K562 (cell line): ENCODE results near the gene PTH2. TPM values are rescaled to one million over a fixed set of nuclear protein-coding genes. Genes with fewer than 3 reads are reported as not detected.
A peak's percentile ranks its signal among the peaks of the same experiment; 100 is the strongest.

Experiments
- CTBP1 ChIP-seq: fragments of 450-650 bp; IDR thresholded peaks from 2 replicates; pipeline ENCODE4 v1.6.1; 2016; ENCODE audit warnings: borderline replicate concordance
- CTCFL ChIP-seq: IDR thresholded peaks from 2 replicates; pipeline ENCODE4 v1.6.1; 2011; ENCODE audit warnings: borderline replicate concordance, low read depth, mild to moderate bottlenecking, moderate library complexity, low read length; ENCODE audit not compliant: insufficient read depth, poor library complexity, severe bottlenecking
- ESRRB ChIP-seq: fragments of 250-450 bp; sonication (Bioruptor Pico); IDR thresholded peaks from 2 replicates; pipeline ENCODE4 v1.5.0; 2020; ENCODE audit warnings: mild to moderate bottlenecking, moderate library complexity, borderline replicate concordance
- ETS2 ChIP-seq: IDR thresholded peaks from 2 replicates; pipeline ENCODE4 v1.6.1; 2016; ENCODE audit warnings: borderline replicate concordance, missing genetic modification characterization, mild to moderate bottlenecking, moderate library complexity, missing compliant biosample characterization; ENCODE audit not compliant: poor library complexity, severe bottlenecking
- ETV5 ChIP-seq: sonication (generic); formaldehyde crosslinking; IDR thresholded peaks from 2 replicates; pipeline ENCODE4 v1.4.0; 2020; ENCODE audit warnings: low read depth, mild to moderate bottlenecking, missing genetic modification reagents
- HLTF ChIP-seq: fragments of 450-650 bp; IDR thresholded peaks from 2 replicates; pipeline ENCODE4 v1.6.1; 2016
- IRF9 ChIP-seq: fragments of 450-650 bp; IDR thresholded peaks from 2 replicates; pipeline ENCODE4 v1.6.1; 2016; ENCODE audit warnings: missing biosample characterization, missing genetic modification characterization
- JUND ChIP-seq, 2 experiments: IDR thresholded peaks; 2 replicates in 1 of 2; 3 replicates in 1 of 2; pipeline ENCODE4 v1.6.1; 2011; ENCODE audit warnings: borderline replicate concordance in 2 of 2, low read depth in 2 of 2, low read length in 2 of 2, improper control_type of control experiment in 1 of 2, missing biosample characterization in 1 of 2, missing genetic modification characterization in 1 of 2, missing genetic modification reagents in 1 of 2
- KLF10 ChIP-seq: fragments of 250-450 bp; sonication (Bioruptor Pico); IDR thresholded peaks from 2 replicates; pipeline ENCODE4 v1.6.1; 2021; ENCODE audit warnings: matching md5 sums
- MEF2D ChIP-seq: conservative IDR thresholded peaks from 2 replicates; pipeline ENCODE4 v1.6.1; 2016; ENCODE audit warnings: low read depth, missing genetic modification characterization, missing compliant biosample characterization
- PHF8 ChIP-seq: fragments of 200-600 bp; sonication (generic); IDR thresholded peaks from 2 replicates; pipeline ENCODE4 v1.6.1; 2012; ENCODE audit warnings: mixed run types, mild to moderate bottlenecking, inconsistent platforms, low read length, moderate library complexity, borderline replicate concordance
- POLR2A ChIP-seq: fragments of 450-650 bp; conservative IDR thresholded peaks from 2 replicates; pipeline ENCODE4 v1.6.1; 2016
- RFX5 ChIP-seq: IDR thresholded peaks from 2 replicates; pipeline ENCODE4 v1.6.1; 2011; ENCODE audit warnings: low read depth, mild to moderate bottlenecking, improper control_type of control experiment, low read length
- SIN3B ChIP-seq: fragments of 450-650 bp; IDR thresholded peaks from 2 replicates; pipeline ENCODE4 v1.6.1; 2017; ENCODE audit warnings: low read depth, mild to moderate bottlenecking, moderate library complexity
- SMARCE1 ChIP-seq: fragments of 450-650 bp; IDR thresholded peaks from 2 replicates; pipeline ENCODE4 v1.7.1; 2016; ENCODE audit warnings: mild to moderate bottlenecking
- SMC3 ChIP-seq: conservative IDR thresholded peaks from 2 replicates; pipeline ENCODE4 v1.6.1; 2011; ENCODE audit warnings: low read depth, low read length, improper control_type of control experiment; ENCODE audit not compliant: insufficient read depth
- SREBF2 ChIP-seq: sonication (generic); formaldehyde crosslinking; IDR thresholded peaks from 2 replicates; pipeline ENCODE4 v1.4.0; 2020; ENCODE audit warnings: mild to moderate bottlenecking, missing genetic modification reagents
- TCFL5 ChIP-seq: fragments of 250-450 bp; sonication (Bioruptor Pico); conservative IDR thresholded peaks from 2 replicates; pipeline ENCODE4 v1.6.1; 2021; ENCODE audit warnings: mild to moderate bottlenecking, moderate library complexity, matching md5 sums
- WHSC1 ChIP-seq: IDR thresholded peaks from one replicate; pipeline ENCODE4 v1.6.1; 2012; ENCODE audit warnings: low read length, control low read depth, inconsistent platforms
- ZKSCAN8 ChIP-seq: fragments of 200-800 bp; sonication (Bioruptor generic); IDR thresholded peaks from 2 replicates; pipeline ENCODE4 v1.6.1; 2016; ENCODE audit warnings: missing genetic modification characterization, missing compliant biosample characterization
- ZNF165 ChIP-seq: fragments of 250-450 bp; sonication (Bioruptor Pico); IDR thresholded peaks from 2 replicates; pipeline ENCODE4 v1.4.0; 2020; ENCODE audit warnings: borderline replicate concordance
- ZNF324 ChIP-seq: fragments of 250-450 bp; sonication (Bioruptor Pico); IDR thresholded peaks from 2 replicates; pipeline ENCODE4 v1.4.0; 2020; ENCODE audit warnings: mild to moderate bottlenecking
- ZNF395 ChIP-seq: fragments of 200-800 bp; sonication (Bioruptor generic); IDR thresholded peaks from 2 replicates; pipeline ENCODE4 v1.6.1; 2017; ENCODE audit warnings: missing genetic modification characterization, missing compliant biosample characterization
- ZNF445 ChIP-seq: fragments of 250-450 bp; sonication (Bioruptor Pico); IDR thresholded peaks from 2 replicates; pipeline ENCODE4 v1.4.0; 2020; ENCODE audit warnings: low read depth, mild to moderate bottlenecking, moderate library complexity
- ZNF717 ChIP-seq: fragments of 250-450 bp; sonication (Bioruptor Pico); IDR thresholded peaks from 2 replicates; pipeline ENCODE4 v1.5.0; 2021
- polyA plus RNA-seq, 8 experiments: library from polyadenylated mRNA; depleted of rRNA in 4 of 8; stranded (reverse) in 5 of 8; unstranded in 3 of 8; fragments of >200 nt; fragmentation: Nextera tagmentation in 2 of 8; fragmentation: Illumina TruSeq in 1 of 8; extraction: Ambion mirVana in 2 of 8; extraction: Trizol in 1 of 8; gene quantifications; 2 replicates each; pipeline versions ENCODE4 v1.2.1 to v1.2.3, GENCODE V29; 2011 to 2014; ENCODE audit warnings: inconsistent platforms in 1 of 8, missing spikeins in 1 of 8
- total RNA-seq, 7 experiments: library from RNA; depleted of rRNA in 6 of 7; stranded (reverse); fragments of >200 nt in 6 of 7; fragmentation: Illumina TruSeq in 2 of 7; extraction: Trizol in 2 of 7; gene quantifications; 2 replicates each; pipeline versions ENCODE4 v1.2.1 to v1.2.3, GENCODE V29; 2011 to 2021; ENCODE audit warnings: low replicate concordance in 1 of 7

Gene PTH2
- total and polyA plus RNA-seq, 9 of the 15 experiments (the other 6 are each of a cell fraction or from before 2014, with no cell fraction given): 1.3 TPM; not detected in 8

GRCh38 chr19:49443366-49444099, 20.3 kb upstream of the PTH2 start (continued):
- TF ChIP-seq PHF8 (peak; percentile 47; the same call in 1 of the 2 replicates), ZNF395 (CRISPR knock-in tag) (peak; percentile 88), SMARCE1 (peak; percentile 18; the same call in 1 of the 2 replicates), HLTF (peak; percentile 50; the same call in 1 of the 2 replicates), POLR2A (peak; percentile 58; the same call in 1 of the 2 replicates), TCFL5 (CRISPR knock-in tag) (no peak), ZNF445 (CRISPR knock-in tag) (no peak), ETS2 (no peak), ZNF165 (CRISPR knock-in tag) (no peak), ZKSCAN8 (CRISPR knock-in tag) (no peak), JUND (IDR thresholded peaks at IDR 0.05; ENCODE audit: borderline replicate concordance, low read depth, low read length) (peak; percentile 18; the same call in 1 of the 2 replicates), JUND (tag; IDR thresholded peaks at IDR 0.05; ENCODE audit: borderline replicate concordance, low read depth, low read length) (no peak; the same call in 2 of the 3 replicates), CTCFL (peak; percentile 88), RFX5 (no peak), SIN3B (no peak; the same call in 1 of the 2 replicates), SMC3 (peak; percentile 80), ZNF717 (CRISPR knock-in tag) (no peak), WHSC1 (no peak), SREBF2 (0 out of 2 replicates have a peak, but pooled peaks have one; percentile 53), ETV5 (CRISPR knock-in tag) (peak; percentile 85), KLF10 (CRISPR knock-in tag) (no peak), ESRRB (CRISPR knock-in tag) (no peak), CTBP1 (peak; percentile 94), ZNF324 (CRISPR knock-in tag) (0 out of 2 replicates have a peak, but pooled peaks have one; percentile 5), IRF9 (tag) (no peak), MEF2D (tag) (no peak)
